Nephron progenitor cell (in vitro differentiated cells): ENCODE results near the gene DHRSX.

Experiments
- DNase-seq: peaks from one replicate; pipeline ENCODE4 v3.0.0; 2021
- H3K27ac Mint-ChIP-seq: 2 replicates; pipeline ENCODE4 v1.8.0; 2021; ENCODE audit warnings: mild to moderate bottlenecking, moderate library complexity, mixed read lengths
- H3K27me3 Mint-ChIP-seq: 2 replicates; pipeline ENCODE4 v1.8.0; 2021; ENCODE audit warnings: mild to moderate bottlenecking, low read depth, mixed read lengths; ENCODE audit not compliant: poor library complexity
- H3K36me3 Mint-ChIP-seq: 2 replicates; pipeline ENCODE4 v1.8.0; 2021; ENCODE audit warnings: low read depth, mixed read lengths
- H3K4me1 Mint-ChIP-seq: 2 replicates; pipeline ENCODE4 v1.8.0; 2021; ENCODE audit warnings: mixed read lengths
- H3K4me3 Mint-ChIP-seq: 2 replicates; pipeline ENCODE4 v1.8.0; 2021; ENCODE audit warnings: mild to moderate bottlenecking, moderate library complexity, mixed read lengths
- H3K9me3 Mint-ChIP-seq: 2 replicates; pipeline ENCODE4 v1.8.0; 2021; ENCODE audit warnings: mild to moderate bottlenecking, moderate library complexity, mixed read lengths
- CTCF ChIP-seq: fragments of 200-600 bp; sonication (generic); IDR thresholded peaks from 2 replicates; pipeline ENCODE4 v1.5.0; 2021; ENCODE audit warnings: antibody characterized with exemption

The DHRSX gene

DNA sequence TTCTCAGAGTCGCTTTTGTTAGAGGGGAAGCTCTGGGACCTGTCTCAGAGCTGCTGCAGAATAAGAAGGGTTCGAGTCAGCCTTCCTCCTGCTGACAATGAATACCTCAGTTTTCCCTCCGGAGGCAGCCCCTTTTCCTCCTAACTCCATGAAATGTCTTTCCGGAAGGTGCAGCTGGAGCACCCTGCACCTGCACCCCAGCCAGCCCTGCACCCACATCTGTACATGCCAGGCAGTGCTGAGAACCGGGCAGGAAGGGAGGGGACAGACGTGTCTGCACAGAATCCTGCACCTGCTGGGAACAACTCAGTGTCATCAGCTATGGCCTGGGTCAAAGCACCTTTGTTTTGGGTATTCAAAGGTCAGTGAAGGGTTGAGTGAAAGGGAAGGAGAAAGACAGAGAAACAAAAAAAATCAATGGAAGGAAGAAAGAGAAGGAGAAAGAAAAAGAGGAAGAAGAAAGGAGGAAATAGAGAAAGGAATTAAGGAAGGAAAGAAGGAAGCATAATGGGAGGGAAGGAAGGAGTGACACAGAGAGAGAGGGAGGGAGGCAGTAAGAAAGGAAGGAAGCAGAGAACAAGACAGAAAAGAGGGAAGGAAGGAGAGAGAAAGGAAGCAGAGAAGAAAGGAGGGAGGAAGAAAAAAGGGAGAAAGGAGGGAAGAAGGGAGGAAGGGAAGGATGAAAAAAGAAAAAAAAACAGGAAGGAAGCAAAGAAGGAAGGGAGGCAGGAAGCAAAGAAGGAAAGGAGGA is 273.7 kb downstream of the DHRSX start:
- Mint-ChIP-seq H3K27ac (peak overlapping the region; percentile 55), H3K4me3 (no peak overlapping the region), H3K9me3 (peaks cover 62% of the 10 kb centered on the region), H3K27me3 (peaks cover 3% of the 10 kb centered on the region), H3K36me3 (peaks cover 69% of the 10 kb centered on the region), H3K4me1 (no peaks in the 10 kb centered on the region)
- no peak for DNase-seq
- no peak for TF ChIP-seq CTCF

GRCh38 chrX:2226182-2226581 is 274.6 kb downstream of the DHRSX start:
- Mint-ChIP-seq H3K4me3 (no peak overlapping the region), H3K36me3 (peaks cover 73% of the 10 kb centered on the region), H3K27ac (no peak overlapping the region), H3K4me1 (no peaks in the 10 kb centered on the region), H3K9me3 (peaks cover 67% of the 10 kb centered on the region), H3K27me3 (peaks cover 3% of the 10 kb centered on the region)
- DNase-seq = no peak
- no peak for TF ChIP-seq CTCF

- H3K27me3 Mint-ChIP-seq = peaks cover 3% of the 10 kb centered on the region
- H3K27ac Mint-ChIP-seq = peak overlapping the region; percentile 68
- no peak overlapping the region for H3K4me3 Mint-ChIP-seq
- no peak for TF ChIP-seq CTCF
- H3K4me1 Mint-ChIP-seq = no peaks in the 10 kb centered on the region
- H3K36me3 Mint-ChIP-seq = peaks cover 73% of the 10 kb centered on the region
- peaks cover 72% of the 10 kb centered on the region for H3K9me3 Mint-ChIP-seq
- DNase-seq = no peak
Observed at GRCh38 chrX:2224597-2225235, 276.1 kb downstream of the DHRSX start.

DNA sequence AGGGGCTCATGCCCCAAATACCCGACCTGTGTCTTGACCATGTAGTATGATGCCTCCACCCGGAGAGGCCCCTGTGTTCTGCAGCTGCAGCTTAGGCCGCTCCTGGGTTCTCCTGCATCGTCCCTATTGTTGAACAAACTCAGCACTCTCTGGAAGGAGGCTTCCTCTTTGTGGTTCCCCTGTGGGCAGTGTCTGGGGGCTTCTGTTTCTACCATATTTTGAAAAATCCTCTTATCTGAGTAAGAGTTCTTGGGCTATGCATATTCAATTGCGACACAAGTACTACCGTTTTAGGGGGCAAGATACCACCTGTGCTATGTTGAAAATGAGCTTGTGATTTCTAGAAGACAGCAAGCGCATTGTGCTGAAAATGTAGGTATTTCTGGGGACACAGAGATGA is 276.6 kb downstream of the DHRSX start:
- Mint-ChIP-seq H3K9me3 (peaks cover 78% of the 10 kb centered on the region), H3K36me3 (peaks cover 73% of the 10 kb centered on the region), H3K27ac (no peak overlapping the region), H3K4me1 (no peaks in the 10 kb centered on the region), H3K4me3 (no peak overlapping the region), H3K27me3 (peaks cover 3% of the 10 kb centered on the region)
- no peak for DNase-seq
- TF ChIP-seq CTCF = no peak

DNA sequence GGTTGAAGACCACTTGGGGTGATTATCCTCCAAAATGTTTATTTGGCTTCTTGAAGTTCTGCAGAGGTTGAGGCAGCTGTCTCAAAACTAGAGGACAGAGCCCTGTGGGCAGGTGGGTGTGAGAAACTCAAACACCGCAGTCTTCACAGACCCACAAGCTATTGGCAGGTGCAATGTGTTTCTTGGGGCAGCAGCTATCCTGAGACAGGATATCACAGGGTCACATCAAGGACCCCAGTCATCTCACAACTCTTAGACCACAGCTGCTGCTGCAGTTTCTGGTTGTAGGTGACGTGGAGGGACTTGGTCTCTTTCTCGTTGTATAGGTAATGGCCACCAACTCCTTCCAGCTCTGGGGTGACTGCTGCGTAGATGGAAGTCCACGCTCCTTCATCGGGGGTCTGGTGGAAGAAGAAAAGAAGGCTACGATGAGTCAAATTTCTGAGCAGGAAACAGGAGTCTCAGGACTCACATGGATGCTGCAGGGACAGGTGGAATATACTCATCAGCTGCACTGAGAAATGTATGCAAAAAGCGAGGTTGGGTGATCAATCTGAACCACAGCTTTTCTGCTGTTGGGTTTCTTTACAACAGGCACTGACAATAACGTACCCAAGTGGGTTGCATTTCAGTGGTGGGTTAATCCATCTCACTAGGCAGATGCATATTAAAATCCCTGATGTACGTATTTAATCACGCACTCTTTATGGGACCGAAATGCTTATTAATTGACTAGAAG is 279.8 kb downstream of the DHRSX start:
- Mint-ChIP-seq H3K4me1 (no peaks in the 10 kb centered on the region), H3K4me3 (no peak overlapping the region), H3K27ac (no peak overlapping the region), H3K36me3 (peaks cover 98% of the 10 kb centered on the region), H3K9me3 (peaks cover 98% of the 10 kb centered on the region), H3K27me3 (peaks cover 3% of the 10 kb centered on the region)
- no peak for TF ChIP-seq CTCF
- DNase-seq = no peak
